Measurements from ENCODE around the gene S100Z. TPM values are rescaled to one million over a fixed set of nuclear protein-coding genes. Genes with fewer than 3 reads are reported as not detected.
"Not testable (repeated sequence)": the region's sequence is repeated elsewhere in the genome, so short reads cannot be mapped to it uniquely, and the experiment has no call there.

The S100Z gene
- total RNA-seq, 1 experiment from 2014 or later = 2.0 TPM

GRCh38 chr5:76941000-76941399 is 91.2 kb downstream of the S100Z start:
- no peak for DNase-seq (ENCODE audit: low spot score)
- in situ Hi-C loops (cut with HindIII; ENCODE audit: low sequenced_read_pairs) = no loop called here

GRCh38 chr5:76941442-76941841 is 91.6 kb downstream of the S100Z start:
- DNase-seq (ENCODE audit: low spot score) = no peak
- in situ Hi-C loops (cut with HindIII; ENCODE audit: low sequenced_read_pairs) = no loop called here

DNA sequence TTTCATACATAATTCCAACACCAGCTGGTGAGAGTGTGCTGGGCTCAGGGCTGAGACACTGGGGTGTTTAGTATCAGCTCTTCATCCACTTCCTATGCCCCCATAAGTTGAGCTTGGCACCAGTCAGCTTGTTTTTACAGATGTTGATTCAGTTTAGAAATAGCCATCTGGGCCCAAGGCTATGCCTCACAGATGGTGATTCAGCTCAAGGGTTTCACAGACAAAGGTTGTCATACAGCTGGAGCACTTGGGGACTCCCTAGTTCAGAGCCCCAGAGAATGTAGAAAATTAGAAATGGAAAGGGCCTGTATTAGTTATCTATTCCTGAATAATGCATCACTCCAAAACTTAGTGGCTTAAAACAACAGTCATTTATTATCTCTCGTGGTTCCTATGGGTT is 92.8 kb downstream of the S100Z start:
- no peak for DNase-seq (ENCODE audit: low spot score)
- in situ Hi-C loops (cut with HindIII; ENCODE audit: low sequenced_read_pairs) = no loop called here

DNA sequence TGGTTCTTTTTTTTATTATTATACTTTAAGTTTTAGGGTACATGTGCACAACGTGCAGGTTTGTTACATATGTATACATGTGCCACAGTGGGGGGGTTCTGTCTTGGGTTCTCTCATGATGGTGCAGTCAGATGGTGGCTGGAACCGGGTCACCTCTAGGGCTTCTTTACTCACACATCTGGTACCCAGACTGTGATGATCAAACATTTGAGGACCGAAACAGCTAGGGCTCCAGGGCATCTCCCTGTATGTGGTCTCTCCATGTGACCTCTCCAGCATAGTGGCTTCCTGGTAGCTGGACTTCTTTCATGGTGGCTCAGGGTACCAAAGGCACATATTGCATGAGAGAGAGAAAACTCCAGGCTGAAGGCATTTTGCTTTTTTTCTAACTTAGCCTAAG is 93.2 kb downstream of the S100Z start:
- in situ Hi-C loops (cut with HindIII; ENCODE audit: low sequenced_read_pairs) = no loop called here
- no peak for DNase-seq (ENCODE audit: low spot score)

- in situ Hi-C loops (cut with HindIII; ENCODE audit: low sequenced_read_pairs) = no loop called here
- DNase-seq (ENCODE audit: low spot score) = no peak
Measured at GRCh38 chr5:76944638-76945037, 94.8 kb downstream of the S100Z start.

DNA sequence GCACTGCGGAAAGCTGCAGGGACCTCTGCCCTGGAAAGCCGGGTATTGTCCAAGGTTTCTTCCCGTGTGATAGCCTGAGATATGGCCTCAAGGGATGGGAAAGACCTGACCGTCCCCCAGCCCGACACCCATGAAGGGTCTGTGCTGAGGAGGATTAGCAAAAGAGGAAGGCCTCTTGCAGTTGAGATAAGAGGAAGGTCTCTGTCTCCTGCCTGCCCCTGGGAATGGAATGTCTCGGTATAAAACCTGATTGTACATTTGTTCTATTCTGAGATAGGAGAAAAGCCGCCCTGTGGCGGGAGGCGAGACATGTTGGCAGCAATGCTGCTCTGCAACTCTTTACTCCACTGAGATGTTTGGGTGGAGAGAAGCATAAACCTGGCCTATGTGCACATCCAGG is 95.4 kb downstream of the S100Z start:
- DNase-seq (ENCODE audit: low spot score); in situ Hi-C loops (cut with HindIII; ENCODE audit: low sequenced_read_pairs): not testable (repeated sequence)

- in situ Hi-C loops (cut with HindIII; ENCODE audit: low sequenced_read_pairs) = no loop called here
- no peak for DNase-seq (ENCODE audit: low spot score)
Measured at GRCh38 chr5:76946090-76946489, 96.3 kb downstream of the S100Z start.

DNA sequence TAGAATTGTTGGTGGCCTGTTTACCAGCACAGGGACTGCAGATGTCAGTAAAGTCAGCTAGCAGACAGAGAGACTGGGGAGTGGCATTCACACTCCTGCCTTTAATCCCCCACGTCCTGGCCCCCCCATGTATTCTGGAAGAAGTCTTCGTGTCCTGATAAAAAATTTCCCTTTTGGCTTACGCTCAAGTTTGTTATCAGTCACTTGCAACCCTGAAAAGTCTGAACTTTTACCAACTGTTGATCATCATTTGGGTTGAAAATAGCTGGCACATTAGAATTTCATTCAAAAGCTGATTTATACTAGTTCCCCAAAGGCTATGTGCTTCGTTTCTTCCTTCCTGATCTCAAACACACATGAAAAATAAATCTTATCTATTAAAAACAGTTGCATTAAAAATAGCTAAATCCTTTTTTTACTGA is 97.3 kb downstream of the S100Z start:
- in situ Hi-C loops (cut with HindIII; ENCODE audit: low sequenced_read_pairs) = no loop called here
- no peak for DNase-seq (ENCODE audit: low spot score)

DNA sequence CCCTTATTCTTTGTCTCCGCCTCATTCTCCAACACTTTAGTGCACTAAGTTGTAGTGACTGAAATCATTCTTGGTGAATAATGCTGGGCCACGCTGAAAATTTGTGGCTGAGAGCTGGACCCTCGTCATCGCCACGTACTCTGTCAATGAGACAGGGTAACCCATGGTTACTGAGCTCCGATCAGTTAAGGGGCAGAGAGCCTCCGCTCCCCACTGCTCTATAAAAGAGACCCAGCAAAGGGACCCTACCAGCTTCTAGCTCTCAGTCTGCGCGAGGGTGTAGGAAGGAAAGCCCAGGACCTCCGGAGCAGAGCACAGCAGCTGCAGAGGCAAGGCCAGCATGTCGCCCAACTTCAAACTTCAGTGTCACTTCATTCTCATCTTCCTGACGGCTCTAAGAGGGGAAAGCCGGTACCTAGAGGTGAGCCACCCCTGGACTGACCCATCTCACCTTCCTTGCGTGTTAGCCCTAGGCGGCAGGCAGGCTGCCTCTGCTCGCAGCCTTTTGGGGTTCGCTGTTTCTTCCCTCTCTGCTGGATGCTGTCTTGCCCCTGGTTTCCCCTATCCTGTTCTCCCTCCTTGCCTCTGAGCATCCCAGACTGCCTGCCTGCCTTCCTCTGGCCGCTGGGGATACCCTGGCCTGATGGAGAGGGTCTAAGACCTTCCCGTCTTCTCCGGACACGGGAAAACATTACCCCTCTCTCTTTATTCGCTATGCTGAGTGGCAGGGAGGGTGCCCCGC is 103.2 kb downstream of the S100Z start, which contains the start of gene CRHBP:
Gene CRHBP (plus strand): TSS at position 251 of the 742 bp plus-strand sequence. CDS start 90 bp downstream, at position 341.
- DNase-seq (ENCODE audit: low spot score) = no peak

GRCh38 chr5:76953551-76954382 is 104.0 kb downstream of the S100Z start:
- in situ Hi-C loops (cut with HindIII; ENCODE audit: low sequenced_read_pairs) = no loop called here
- no peak for DNase-seq (ENCODE audit: low spot score)

More for the DNA sequence above, 103.2 kb downstream of the S100Z start, which contains the start of gene CRHBP:
- in situ Hi-C loops (cut with HindIII; ENCODE audit: low sequenced_read_pairs) = no loop called here

- DNase-seq (ENCODE audit: low spot score) = no peak
- in situ Hi-C loops (cut with HindIII; ENCODE audit: low sequenced_read_pairs) = no loop called here
Measured at GRCh38 chr5:76954383-76954763, 104.6 kb downstream of the S100Z start.

GRCh38 chr5:76956033-76956432 is 106.2 kb downstream of the S100Z start:
- no peak for DNase-seq (ENCODE audit: low spot score)
- in situ Hi-C loops (cut with HindIII; ENCODE audit: low sequenced_read_pairs) = no loop called here

- in situ Hi-C loops (cut with HindIII; ENCODE audit: low sequenced_read_pairs) = no loop called here
- DNase-seq (ENCODE audit: low spot score) = no peak
Measured at GRCh38 chr5:76958991-76959767, 109.4 kb downstream of the S100Z start.

GRCh38 chr5:76960004-76960625 is 110.3 kb downstream of the S100Z start:
- DNase-seq (ENCODE audit: low spot score) = no peak
- in situ Hi-C loops (cut with HindIII; ENCODE audit: low sequenced_read_pairs) = no loop called here

DNA sequence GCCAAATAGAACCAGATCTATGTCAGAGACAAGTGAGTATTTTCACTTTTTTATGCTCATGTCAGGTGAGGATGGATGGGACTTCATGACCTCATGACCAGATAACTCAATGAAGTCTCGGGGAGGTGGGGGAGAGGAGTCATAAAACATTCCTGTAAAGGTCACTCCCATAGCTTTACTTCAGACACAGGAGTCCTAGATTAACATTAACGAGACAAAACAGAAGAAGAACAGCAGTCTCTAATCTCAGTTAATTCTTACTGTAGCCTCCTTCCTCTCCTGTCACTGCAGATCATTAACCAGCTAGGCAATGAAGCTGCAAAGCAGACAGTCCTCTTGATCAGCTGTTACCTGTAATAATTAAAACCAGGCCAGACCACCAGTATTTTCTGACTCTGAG is 114.2 kb downstream of the S100Z start:
- no peak for DNase-seq (ENCODE audit: low spot score)
- in situ Hi-C loops (cut with HindIII; ENCODE audit: low sequenced_read_pairs) = no loop called here
